HG02973 (cell line): Measurements from ENCODE around the gene HECW1.
A peak's percentile ranks its signal among the peaks of the same experiment; 100 is the strongest.

Source experiments
- ATAC-seq: cut with Tn5 transposase; IDR thresholded peaks from one replicate; pipeline ENCODE4 v1.9.1; 2021; ENCODE audit warnings: moderate library complexity; ENCODE audit not compliant: unreplicated experiment

The HECW1 gene

DNA sequence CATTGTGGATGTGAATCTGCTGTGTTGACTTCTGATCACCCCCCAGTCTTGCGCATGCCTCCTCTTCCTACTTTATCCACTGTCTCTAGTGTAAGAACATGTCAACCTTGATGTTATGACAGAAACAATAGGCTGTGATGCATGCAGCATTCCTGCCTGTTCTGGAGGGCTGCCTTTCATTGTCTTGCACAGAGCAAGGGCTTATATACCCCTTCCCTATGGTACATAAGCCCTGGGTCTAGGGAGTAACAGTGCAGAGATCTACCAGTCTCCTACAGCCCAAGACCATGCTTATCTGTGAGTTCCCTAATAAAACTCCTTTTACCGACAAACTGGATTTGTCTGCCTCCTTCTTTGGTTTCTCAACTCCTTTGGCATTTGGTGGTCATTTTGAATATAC is 293.5 kb downstream of the HECW1 start:
- ATAC-seq, result no peak

DNA sequence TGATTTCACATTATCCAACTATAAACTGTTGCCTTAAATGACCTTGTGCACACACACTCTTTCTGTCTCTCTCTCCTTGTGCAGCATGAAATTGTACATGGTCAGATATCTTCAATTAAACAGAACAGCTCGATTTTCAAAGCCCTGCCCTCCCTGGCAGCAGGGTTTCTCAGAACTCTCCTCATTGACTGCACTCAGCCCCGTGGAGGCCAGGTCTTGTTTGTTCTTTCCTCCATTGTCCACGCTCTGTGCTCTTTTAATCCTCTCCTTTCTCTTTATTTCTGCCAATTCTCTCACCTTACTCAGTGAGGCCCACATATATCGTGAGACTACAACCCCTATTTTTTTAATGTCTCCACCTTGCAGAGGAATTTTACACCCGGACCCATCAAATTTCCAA is 294.5 kb downstream of the HECW1 start:
- no peak for ATAC-seq

DNA sequence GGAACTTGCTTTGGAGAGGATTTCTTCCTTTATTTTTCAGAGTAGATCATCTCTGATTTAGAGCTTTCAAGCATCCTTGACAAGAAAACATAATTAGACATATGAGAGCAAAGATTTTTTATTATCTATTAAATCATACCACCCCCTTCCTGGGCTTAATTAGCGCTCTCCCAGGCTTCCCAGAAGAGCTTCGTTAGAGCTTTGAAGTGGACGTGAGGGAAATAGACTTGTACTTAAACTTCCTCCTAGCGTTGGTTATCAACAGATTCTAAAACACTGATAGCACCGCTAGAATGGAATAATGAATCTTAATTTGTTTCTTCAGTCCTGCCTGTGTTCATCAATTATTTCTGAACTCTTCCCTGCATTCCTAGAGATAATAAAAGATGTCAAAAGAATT is 296.5 kb downstream of the HECW1 start:
- no peak for ATAC-seq

DNA sequence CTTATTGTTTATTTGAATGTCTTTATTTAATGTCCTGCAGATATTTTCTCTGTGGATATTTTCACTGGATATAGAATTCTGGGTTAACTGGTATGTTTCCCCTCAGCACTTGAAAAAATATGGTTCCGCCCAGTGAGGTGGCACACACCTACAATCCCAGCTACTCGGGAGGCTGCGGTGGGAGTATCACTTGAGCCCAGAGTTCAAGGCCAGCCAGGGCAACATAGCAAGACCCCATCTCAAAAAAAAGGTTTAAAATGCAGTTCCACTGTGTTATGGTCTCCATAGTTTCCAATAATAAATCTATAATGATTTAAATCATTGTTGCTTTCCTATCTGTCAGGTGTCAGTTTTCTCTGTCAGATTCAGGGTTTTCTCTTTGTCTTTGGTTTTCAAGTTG is 305.0 kb downstream of the HECW1 start:
- ATAC-seq, result no peak

DNA sequence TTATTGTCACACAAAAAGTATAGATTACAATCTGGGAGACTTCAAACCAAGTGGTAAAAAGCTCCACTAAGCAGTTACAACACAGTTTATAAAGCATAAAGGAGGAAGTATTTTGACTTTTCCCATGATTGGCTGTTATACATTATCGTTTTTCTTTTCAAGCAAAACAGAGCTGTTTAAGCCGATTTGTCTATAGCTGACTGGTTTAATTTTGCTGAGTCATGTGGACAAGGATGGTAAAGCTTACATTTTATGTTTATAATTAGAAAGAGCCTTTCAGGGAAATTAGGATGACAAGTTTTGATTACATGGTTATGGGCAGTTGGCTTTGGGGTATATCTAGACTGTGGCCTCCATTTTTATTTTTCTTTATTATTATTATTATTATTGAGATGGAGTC is 318.0 kb downstream of the HECW1 start:
- ATAC-seq, result no peak

DNA sequence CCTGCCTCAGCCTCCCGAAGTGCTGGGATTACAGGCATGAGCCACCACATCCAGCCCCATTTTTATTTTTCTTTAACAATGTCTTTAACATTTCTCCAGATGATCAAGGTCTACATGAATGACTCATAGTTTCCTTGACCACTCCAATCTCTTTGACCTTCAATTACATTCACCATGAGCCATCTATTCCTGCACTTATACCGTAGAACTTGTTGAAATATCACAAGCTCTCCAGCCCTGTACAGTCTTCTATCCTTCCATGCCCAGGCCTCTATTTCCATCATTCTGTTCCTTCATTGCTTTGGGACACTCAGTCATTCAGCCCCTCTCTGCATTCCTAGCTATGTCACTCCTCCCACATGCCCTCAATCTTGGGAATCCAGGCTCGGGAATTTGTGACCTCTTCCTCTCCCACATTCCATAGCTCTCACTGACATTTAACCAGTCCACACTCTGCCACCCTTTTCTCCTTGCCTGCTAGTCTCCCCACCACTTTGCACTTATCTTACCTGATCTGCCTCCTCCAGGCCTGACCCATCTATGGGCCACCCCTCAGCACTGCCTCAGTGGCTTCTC is 318.7 kb downstream of the HECW1 start:
- no peak for ATAC-seq

DNA sequence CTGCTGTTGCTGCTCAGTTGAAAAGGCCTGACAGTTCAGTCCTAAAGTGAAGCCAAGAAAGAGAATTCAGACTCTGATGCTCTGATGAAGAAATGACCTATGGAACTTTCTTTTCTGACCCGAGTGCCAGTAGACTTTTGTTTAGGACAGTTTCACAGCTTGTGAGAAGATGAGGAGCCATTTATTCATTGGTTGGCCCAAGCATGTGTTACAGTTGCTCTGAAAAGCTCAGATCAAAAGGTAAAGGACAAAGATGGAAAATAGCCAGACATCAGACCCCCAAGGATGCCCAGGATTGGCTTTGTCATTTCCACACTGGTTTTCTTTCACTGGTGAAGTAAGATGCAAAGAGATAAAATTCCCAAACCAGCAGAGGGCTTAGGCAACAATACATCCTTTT is 321.2 kb downstream of the HECW1 start:
- ATAC-seq, result no peak

DNA sequence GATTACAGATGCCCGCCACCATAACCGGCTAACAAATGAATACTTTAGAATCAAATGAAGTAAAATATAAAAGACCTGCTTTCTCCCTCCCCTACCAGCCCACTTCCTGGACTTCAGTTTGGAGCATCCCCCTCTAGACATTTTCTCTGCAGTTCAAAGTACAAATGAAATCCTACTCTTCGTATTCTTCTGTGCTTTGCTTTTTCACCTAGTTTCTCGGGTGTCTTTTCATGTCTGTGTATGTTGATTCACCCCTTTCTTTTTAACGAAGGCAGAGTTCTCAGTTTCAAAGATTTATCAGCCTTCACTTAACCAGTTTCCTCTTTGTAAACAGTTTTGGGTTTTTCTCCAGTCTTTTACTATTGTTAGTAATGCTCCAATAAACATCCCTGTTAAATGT is 324.6 kb downstream of the HECW1 start:
- no peak for ATAC-seq

DNA sequence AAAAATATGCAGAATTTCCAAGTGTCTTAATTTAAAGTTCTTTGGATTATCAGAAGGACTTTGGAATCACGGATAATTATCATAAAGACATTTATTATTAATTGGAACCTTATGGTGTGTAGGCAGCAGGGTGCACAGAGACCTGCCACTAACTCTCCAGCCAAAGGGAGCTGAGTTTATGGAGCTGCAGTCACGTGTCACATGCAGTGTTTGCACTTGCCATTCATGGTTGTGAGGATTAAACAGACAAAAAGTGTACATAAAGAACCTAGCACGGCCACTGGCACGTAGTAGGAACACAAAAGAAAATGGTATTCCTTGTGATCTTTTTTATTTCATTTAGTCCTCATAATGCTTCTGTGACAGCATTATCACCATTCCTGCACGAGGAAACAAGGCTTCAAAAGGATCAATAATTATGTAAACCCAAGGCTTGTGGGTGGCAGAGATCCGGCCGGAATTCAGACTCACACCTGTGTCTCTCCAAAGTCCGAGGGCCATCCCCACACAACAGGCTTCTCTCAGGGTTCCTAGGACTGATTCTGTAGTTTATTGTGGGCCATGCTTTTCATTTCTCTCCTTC is 326.5 kb downstream of the HECW1 start:
- ATAC-seq, result no peak

DNA sequence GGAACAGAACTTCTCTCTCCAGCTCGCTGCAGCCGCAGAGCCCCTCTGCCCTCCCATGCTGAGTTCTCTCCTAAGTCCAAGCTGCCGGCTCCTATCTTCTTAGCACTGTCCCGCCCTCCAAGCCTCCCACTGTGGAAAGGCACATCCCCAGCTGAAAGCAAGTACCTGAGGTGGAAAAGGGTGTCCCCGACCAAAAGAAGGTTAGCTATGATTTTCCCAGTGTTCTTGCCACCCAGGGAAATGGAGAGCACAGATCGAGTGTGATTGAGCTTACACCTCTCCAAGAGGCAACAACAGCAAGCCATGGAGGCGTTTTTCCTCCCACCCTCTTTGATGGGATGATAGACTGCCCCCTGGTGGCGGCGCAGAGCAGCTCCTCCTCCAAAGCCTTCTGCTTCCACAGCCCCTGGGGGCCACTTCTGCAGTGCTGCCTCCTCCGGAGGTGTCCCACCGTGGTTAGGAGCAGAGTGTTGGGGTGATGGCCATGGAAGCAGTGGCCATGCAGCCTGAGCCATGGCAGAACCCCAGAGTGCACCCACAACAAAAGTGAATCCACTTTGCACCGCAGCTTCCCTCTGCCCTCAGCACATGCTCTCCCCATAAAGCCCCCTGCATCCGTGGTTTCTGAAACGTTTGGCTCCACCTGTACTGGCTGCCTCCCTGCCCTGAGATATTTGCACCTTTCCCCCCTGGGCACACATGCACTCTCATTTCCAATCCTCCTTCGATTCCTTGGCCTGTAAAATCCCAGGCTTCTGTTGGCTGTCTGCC is 327.4 kb downstream of the HECW1 start:
- peak; percentile 85 for ATAC-seq

DNA sequence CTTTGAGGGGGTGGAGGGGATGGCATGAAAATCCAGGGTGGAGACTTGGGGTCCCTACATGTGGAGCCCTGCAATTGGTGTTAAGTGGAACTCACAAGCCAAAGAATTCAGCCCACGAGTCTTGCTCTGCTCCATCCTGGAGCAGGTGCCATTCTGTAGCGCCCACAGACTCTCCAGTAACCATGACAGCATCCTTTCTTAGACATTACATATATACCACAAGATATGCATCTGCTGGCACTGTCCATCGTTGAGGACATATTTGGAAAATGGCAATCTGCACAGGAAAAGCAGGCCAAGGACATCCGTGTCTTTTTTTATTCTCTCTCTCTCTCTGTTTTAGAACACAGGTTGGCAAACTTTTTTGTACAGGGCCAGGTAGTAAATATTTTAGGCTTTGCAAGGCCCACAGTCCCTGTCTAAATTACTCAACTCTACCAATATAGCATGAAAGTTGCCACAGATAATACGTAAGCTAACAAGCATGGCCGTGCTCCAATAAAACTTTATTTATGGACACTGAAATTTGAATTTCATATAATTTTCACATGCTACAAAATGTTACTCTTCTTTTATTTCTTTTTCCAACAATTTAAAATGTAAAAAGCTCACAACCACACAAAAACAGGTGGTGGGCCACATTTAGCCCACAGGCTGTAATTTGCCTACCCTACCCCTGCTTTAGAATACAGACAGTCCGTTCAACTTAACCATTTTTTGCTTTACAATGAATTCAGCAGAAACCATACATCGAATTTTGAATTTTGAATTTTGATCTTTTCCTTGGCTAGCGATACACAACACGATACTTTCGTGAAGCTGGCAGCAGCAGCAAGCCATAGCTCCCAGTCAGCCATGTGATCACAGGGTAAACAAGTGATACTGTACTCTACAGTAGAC is 329.0 kb downstream of the HECW1 start:
- ATAC-seq, result no peak

DNA sequence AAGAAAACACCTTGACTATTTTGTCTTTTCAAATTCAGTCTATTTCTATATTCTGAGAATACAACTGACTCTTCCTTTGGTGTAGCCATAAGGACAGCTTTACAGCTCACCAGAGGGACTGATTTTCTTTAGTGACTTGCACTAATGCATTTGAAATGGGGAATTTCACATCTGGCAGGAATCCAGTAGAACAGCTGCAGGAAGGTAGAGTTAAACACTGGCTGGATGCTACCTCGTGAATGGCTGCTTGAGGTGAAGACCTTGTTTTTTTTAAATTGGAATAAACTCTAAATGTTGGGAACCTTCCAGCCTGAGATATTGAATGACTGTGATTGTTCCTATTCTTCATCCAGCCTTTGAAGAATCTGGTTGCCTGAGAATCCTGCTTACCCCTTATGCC is 330.9 kb downstream of the HECW1 start:
- no peak for ATAC-seq

DNA sequence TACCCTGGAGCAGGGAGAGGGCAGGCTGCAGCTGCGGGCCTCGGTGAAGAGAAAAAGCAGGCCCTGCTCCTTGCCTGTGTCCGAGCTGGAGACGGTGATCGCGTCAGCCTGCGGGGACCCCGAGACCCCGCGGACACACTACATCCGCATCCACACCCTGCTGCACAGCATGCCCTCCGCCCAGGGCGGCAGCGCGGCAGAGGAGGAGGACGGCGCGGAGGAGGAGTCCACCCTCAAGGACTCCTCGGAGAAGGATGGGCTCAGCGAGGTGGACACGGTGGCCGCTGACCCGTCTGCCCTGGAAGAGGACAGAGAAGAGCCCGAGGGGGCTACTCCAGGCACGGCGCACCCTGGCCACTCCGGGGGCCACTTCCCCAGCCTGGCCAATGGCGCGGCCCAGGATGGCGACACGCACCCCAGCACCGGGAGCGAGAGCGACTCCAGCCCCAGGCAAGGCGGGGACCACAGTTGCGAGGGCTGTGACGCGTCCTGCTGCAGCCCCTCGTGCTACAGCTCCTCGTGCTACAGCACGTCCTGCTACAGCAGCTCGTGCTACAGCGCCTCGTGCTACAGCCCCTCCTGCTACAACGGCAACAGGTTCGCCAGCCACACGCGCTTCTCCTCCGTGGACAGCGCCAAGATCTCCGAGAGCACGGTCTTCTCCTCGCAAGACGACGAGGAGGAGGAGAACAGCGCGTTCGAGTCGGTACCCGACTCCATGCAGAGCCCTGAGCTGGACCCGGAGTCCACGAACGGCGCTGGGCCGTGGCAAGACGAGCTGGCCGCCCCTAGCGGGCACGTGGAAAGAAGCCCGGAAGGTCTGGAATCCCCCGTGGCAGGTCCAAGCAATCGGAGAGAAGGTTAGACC is 332.5 kb downstream of the HECW1 start:
- no peak for ATAC-seq

DNA sequence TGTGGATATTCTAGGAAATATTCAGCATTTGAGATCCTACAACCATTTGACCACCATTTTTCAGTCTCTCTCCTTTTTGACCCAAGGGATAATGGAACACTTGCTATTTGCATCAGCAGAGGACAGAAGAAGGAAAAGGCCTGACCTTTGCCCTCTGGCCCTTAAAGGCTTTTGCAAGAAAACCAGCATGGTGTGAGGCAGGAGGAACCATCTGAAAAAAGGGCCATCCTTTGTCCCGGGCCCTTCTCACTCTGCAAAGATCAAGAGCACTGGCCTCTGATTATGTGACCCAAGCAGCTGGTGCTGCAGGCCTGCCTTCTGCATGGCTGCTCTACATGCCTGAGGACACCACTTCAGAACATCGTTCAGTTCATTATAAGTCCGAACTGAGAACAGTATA is 337.1 kb downstream of the HECW1 start:
- no peak for ATAC-seq

DNA sequence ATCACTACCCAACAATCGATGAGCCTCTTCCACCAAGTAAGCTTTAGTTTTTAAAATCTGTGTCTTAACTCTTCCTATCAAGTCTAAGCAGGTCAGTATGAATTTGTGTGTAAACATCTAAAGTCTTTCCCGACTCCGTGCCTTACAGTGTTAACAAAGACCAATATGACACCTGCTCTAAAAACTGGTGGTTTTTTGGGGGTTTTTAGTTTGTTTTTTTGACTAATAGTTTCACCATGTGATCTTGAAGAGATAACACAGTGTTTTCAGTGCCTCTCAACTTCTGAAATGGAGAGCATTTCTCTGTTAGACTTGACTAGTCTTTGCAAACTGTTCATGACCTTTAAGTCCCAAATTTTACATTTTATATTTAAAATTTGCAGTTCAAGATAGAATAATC is 338.4 kb downstream of the HECW1 start:
- no peak for ATAC-seq

DNA sequence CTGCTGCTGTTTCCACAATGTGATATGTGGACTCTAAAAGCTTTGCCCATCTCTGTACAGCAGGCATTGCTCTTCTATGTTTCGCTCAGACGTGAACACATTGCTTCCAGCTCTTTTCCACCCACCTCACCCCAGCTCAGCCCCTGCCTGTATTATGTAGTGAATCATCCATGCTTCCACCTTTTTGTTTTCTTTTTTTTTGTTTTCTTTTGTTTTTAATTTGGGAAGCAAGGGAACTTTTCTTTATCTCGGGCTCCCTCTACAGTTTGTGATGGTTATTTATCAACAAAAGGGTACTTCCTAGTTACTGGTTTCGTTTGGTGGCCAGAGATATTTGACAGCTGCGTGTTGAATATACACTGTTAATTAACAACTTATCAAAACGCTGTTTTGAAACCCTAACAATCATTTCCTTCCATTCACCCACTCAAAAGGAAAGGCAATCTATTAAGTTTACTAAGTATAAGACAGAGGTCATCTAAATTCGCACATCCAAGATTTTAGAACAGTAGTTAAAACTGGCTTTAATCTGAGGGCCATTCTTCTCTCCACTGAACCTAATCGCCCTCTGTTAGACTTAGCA is 342.6 kb downstream of the HECW1 start:
- no peak for ATAC-seq

DNA sequence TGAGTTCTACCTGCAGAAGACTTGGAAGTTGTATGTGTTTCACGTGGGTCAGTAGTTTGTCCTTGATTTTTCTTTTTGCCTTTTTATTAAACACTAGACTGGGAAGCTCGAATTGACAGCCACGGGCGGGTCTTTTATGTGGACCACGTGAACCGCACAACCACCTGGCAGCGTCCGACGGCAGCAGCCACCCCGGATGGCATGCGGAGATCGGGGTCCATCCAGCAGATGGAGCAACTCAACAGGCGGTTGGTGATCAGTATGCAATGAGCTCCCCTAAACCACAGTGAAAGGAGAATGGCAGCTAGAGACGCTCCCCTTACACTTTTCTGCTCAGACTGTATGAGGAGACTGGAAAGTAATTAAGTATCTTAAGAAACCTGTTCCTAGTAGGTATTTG is 343.8 kb downstream of the HECW1 start:
- no peak for ATAC-seq

DNA sequence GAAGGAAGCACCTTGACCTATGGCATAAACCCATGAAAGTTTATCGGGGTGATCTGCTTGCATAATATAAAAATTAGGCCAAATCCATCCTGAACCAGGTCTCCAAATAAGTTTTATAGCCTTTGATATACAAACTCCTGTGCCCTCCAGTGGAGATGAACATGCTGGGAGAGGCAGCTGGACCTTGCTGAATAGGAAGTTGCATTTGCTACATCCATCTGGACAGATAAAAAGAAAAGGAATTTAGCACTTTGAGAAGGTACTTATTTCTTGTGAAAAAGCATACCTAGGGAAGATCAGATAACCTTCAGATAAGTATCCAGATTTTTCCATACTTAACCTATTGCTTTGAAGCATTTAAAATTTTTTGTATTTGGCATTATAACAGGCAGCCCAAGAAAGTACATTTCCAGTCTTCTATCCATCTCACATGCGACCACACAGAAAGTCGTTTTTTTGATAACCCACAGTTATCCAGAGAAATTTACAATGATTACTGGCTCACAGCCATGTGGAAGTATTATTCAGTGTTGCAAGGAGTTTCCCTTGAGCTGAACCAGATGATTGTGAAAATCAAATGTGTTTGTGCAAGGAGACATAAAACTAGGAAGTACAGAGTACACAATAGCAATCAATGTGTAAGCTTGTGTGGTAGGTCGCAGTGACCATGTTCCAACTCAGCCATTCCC is 346.0 kb downstream of the HECW1 start:
- no peak for ATAC-seq

DNA sequence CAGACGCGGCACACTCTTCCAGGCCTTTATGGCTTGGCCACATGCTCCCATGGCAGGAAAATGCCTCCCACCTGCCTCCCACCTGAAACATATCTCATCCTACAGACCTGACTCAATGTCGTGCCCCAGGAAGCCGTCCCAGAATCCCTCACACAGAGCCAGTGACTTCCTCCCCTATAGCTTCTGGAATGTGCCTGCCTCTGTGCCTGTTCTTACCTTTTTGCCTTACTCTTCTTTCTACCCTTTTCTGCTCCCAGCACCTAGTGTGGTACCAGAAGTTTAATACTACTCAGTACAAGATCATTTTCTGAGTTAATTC is 346.5 kb downstream of the HECW1 start:
- no peak for ATAC-seq
